Measurements from ENCODE around the gene SHMT1. TPM values are rescaled to one million over a fixed set of nuclear protein-coding genes. Genes with fewer than 3 reads are reported as not detected.

SHMT1 gene
- total RNA-seq, 4 donors from 2014 or later, result 12.8 to 19.2 (median 14.0) TPM

DNA sequence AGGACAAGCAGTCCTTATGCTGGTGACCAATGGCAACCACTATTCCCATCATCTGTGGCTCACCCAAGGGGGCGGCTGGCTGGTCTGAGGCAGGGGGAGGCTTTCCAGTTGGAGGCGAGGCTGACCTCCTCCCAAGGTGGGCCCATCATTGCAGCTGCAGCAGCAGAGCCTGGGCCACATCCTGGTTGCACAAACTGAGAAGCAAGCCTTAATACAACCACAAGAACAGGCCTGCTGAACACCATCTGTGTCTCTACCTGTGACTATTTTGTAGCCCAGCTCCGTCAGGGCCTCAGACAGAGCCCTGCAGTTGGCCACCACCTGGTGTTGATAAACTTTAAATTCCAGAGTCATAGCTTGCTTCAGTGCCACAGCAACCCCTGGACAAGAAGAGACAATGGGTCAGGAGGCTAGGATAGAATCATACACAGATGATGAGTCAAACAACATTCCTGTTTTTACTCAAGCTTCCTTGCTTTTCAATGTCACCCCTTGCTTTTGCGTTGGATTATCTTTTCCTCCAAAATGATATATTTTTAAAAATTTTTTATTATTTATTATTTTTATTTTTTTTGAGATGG lies 30.4 kb downstream of the SHMT1 start:
- in situ Hi-C loops (cut with MboI; ENCODE audit: low sequenced_read_pairs in 4 of 4) (no loop called here), intact Hi-C loops (cut with DNase I; ENCODE audit: low total_unique reads) (no loop called here)
- no peaks in the 10 kb centered on the region for H3K27me3 ChIP-seq
- no peaks in the 10 kb centered on the region for H3K4me1 ChIP-seq
- H3K27ac ChIP-seq, result no peak overlapping the region
- TF ChIP-seq POLR2A (IDR thresholded peaks at IDR 0.05), result no peak
- TF ChIP-seq, protein P1, sequence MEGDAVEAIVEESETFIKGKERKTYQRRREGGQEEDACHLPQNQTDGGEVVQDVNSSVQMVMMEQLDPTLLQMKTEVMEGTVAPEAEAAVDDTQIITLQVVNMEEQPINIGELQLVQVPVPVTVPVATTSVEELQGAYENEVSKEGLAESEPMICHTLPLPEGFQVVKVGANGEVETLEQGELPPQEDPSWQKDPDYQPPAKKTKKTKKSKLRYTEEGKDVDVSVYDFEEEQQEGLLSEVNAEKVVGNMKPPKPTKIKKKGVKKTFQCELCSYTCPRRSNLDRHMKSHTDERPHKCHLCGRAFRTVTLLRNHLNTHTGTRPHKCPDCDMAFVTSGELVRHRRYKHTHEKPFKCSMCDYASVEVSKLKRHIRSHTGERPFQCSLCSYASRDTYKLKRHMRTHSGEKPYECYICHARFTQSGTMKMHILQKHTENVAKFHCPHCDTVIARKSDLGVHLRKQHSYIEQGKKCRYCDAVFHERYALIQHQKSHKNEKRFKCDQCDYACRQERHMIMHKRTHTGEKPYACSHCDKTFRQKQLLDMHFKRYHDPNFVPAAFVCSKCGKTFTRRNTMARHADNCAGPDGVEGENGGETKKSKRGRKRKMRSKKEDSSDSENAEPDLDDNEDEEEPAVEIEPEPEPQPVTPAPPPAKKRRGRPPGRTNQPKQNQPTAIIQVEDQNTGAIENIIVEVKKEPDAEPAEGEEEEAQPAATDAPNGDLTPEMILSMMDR (IDR thresholded peaks at IDR 0.05 in 4 of 5, conservative IDR thresholded peaks at IDR 0.05 in 1 of 5), result no peak
- no peaks in the 10 kb centered on the region for H3K9me3 ChIP-seq
- DNase-seq, result no peak
- ATAC-seq, result no peak
- H3K36me3 ChIP-seq, result peaks cover 0 to 63% of the 10 kb centered on the region in 2 donors
- no peak overlapping the region for H3K4me3 ChIP-seq

DNA sequence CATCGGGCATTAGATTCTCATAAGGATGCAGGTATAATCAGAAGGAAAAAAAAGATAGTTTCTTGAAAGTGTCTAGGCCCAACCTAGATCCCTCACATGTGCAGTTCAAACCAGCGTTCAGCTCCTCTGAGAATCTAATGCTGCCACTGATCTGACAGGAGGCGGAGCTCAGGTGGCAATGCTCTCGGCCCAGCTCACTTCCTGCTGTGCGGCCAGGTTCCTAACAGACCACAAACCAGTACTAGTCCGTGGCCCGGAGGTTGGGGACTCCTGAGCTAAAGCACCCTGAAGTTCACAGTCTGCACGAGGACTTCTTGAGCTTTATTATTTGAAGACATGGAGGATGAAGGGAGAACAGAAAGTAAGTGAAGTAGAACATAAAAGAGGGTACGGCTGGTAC lies 31.5 kb downstream of the SHMT1 start:
- Histone ChIP-seq H3K9me3 (no peaks in the 10 kb centered on the region), H3K36me3 (peaks cover 0 to 71% of the 10 kb centered on the region in 2 donors), H3K4me3 (no peak overlapping the region), H3K27ac (no peak overlapping the region), H3K27me3 (no peaks in the 10 kb centered on the region), H3K4me1 (no peaks in the 10 kb centered on the region)
- no peak for TF ChIP-seq POLR2A (IDR thresholded peaks at IDR 0.05)
- TF ChIP-seq, protein P1 (IDR thresholded peaks at IDR 0.05 in 4 of 5, conservative IDR thresholded peaks at IDR 0.05 in 1 of 5), result no peak
- intact Hi-C loops (cut with DNase I; ENCODE audit: low total_unique reads), result no loop called here
- in situ Hi-C loops (cut with MboI; ENCODE audit: low sequenced_read_pairs in 4 of 4), result no loop called here
- ATAC-seq, result no peak
- DNase-seq, result no peak

DNA sequence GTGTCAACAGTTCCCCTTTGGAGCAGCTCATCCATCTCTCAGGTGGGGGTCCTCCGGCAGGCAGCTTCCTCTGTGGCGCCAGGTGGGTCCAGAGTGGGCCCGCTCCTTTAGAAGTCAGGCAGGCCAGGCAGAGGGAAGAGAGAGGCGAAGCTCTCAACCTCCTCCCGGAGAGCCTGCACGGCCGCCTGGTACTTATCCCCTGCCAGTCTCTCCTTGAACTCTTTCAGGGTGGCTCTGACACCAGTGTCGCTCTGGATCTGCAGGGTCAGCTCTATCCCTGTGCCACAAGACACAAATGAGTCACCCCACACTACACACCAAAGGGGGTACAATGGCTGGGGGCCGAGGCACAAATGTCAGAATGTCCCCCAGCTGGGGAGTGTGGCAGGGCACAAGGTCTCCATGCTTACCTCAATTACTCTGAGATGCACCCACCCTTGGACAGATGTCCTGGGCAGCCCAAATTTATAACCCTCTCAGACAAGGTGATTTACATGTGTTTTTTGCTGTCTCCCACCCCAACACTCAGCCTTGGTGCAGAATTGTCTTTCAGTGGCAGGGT lies 34.6 kb downstream of the SHMT1 start:
- intact Hi-C loops (cut with DNase I; ENCODE audit: low total_unique reads), result no loop called here
- TF ChIP-seq, protein P1 (IDR thresholded peaks at IDR 0.05 in 4 of 5, conservative IDR thresholded peaks at IDR 0.05 in 1 of 5), result no peak
- no peak for TF ChIP-seq POLR2A (IDR thresholded peaks at IDR 0.05)

DNA sequence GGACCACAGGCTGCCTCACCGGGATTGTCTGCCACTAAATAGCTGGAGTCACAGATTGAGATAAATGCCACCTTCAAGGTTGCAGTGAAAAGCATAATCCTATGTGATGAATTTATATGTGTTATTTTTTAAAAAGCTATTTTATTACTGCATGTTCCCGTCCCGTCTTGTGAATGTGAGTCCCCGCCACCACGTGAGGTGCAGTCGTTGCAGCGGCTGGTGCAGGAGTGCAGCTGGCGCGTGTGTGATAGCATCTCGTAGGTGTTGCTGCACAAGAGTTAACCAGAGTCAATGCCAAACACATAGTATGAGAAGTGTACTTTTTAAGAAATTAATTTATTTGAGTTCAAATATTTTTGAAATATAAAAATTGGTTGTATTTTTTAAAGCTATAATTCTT lies 35.8 kb downstream of the SHMT1 start:
- Histone ChIP-seq H3K36me3 (peaks cover 0 to 82% of the 10 kb centered on the region in 2 donors), H3K27me3 (no peaks in the 10 kb centered on the region), H3K9me3 (no peaks in the 10 kb centered on the region), H3K27ac (no peak overlapping the region), H3K4me1 (no peaks in the 10 kb centered on the region), H3K4me3 (no peak overlapping the region)
- no peak for ATAC-seq
- DNase-seq, result no peak
- in situ Hi-C loops (cut with MboI; ENCODE audit: low sequenced_read_pairs in 4 of 4) (no loop called here), intact Hi-C loops (cut with DNase I; ENCODE audit: low total_unique reads) (no loop called here)
- TF ChIP-seq, protein P1 (IDR thresholded peaks at IDR 0.05 in 4 of 5, conservative IDR thresholded peaks at IDR 0.05 in 1 of 5), result no peak
- no peak for TF ChIP-seq POLR2A (IDR thresholded peaks at IDR 0.05)

More for the DNA sequence above, 34.6 kb downstream of the SHMT1 start:
- Histone ChIP-seq H3K27me3 (no peaks in the 10 kb centered on the region), H3K4me3 (no peak overlapping the region), H3K4me1 (no peaks in the 10 kb centered on the region), H3K9me3 (no peaks in the 10 kb centered on the region), H3K27ac (no peak overlapping the region), H3K36me3 (peaks cover 0 to 76% of the 10 kb centered on the region in 2 donors)
- in situ Hi-C loops (cut with MboI; ENCODE audit: low sequenced_read_pairs in 4 of 4), result no loop called here
- DNase-seq, result no peak
- no peak for ATAC-seq
